HEK293T (cell line): Measurements from ENCODE around the gene MORN3.

Experiments used
- CTCF ChIA-PET: fragments of 350-600 bp; formaldehyde crosslinking; extraction: SDS; loops from one replicate; lab custom pipeline; 2021; ENCODE audit warnings: antibody characterized with exemption, inconsistent platforms; lab: Yijun Ruan, JAX
- POLR2A ChIA-PET: fragments of 350-600 bp; formaldehyde crosslinking; extraction: SDS; loops from one replicate; lab custom pipeline; 2020; ENCODE audit warnings: antibody characterized with exemption, inconsistent platforms; lab: Yijun Ruan, JAX
- DNase-seq: peaks from one replicate; pipeline ENCODE4 v3.0.0; 2012; ENCODE audit warnings: mixed read lengths; ENCODE audit errors: extremely low spot score
- ARNT ChIP-seq: fragments of 450-650 bp; IDR thresholded peaks from 2 replicates; pipeline ENCODE4 v1.6.1; 2017; ENCODE audit warnings: mild to moderate bottlenecking
- BHLHE40 ChIP-seq: fragments of 450-650 bp; IDR thresholded peaks from 2 replicates; pipeline ENCODE4 v1.6.1; 2016; ENCODE audit warnings: mild to moderate bottlenecking, moderate library complexity, borderline replicate concordance
- CTBP1 ChIP-seq: fragments of 450-650 bp; IDR thresholded peaks from 2 replicates; pipeline ENCODE4 v1.6.1; 2016; ENCODE audit warnings: borderline replicate concordance
- ELF4 ChIP-seq: fragments of 450-650 bp; IDR thresholded peaks from 2 replicates; pipeline ENCODE4 v1.6.1; 2017; ENCODE audit warnings: antibody characterized with exemption
- FOXA1 ChIP-seq: fragments of 450-650 bp; IDR thresholded peaks from 2 replicates; pipeline ENCODE4 v1.6.1; 2016; ENCODE audit warnings: mild to moderate bottlenecking
- FOXK2 ChIP-seq: fragments of 450-650 bp; IDR thresholded peaks from 2 replicates; pipeline ENCODE4 v1.6.1; 2016; ENCODE audit warnings: mild to moderate bottlenecking
- FOXM1 ChIP-seq: fragments of 450-650 bp; IDR thresholded peaks from 2 replicates; pipeline ENCODE4 v1.6.1; 2017; ENCODE audit warnings: mild to moderate bottlenecking, borderline replicate concordance
- HDGF ChIP-seq: fragments of 450-650 bp; IDR thresholded peaks from 2 replicates; pipeline ENCODE4 v1.6.1; 2017; ENCODE audit warnings: antibody characterized with exemption, borderline replicate concordance
- L3MBTL2 ChIP-seq: fragments of 450-650 bp; conservative IDR thresholded peaks from 2 replicates; pipeline ENCODE4 v1.6.1; 2016; ENCODE audit warnings: mild to moderate bottlenecking
- LEF1 ChIP-seq: fragments of 450-650 bp; IDR thresholded peaks from 2 replicates; pipeline ENCODE4 v1.6.1; 2017; ENCODE audit warnings: mild to moderate bottlenecking, borderline replicate concordance
- NFRKB ChIP-seq: fragments of 450-650 bp; IDR thresholded peaks from 2 replicates; pipeline ENCODE4 v1.6.1; 2016; ENCODE audit warnings: mild to moderate bottlenecking, moderate library complexity
- PKNOX1 ChIP-seq: fragments of 450-650 bp; IDR thresholded peaks from 2 replicates; pipeline ENCODE4 v1.6.1; 2016
- SUZ12 ChIP-seq: fragments of 450-650 bp; IDR thresholded peaks from 2 replicates; pipeline ENCODE4 v1.6.1; 2016; ENCODE audit warnings: mild to moderate bottlenecking
- TARDBP ChIP-seq: fragments of 450-650 bp; IDR thresholded peaks from 2 replicates; pipeline ENCODE4 v1.6.1; 2016
- ZNF384 ChIP-seq: fragments of 450-650 bp; IDR thresholded peaks from 2 replicates; pipeline ENCODE4 v1.6.1; 2016

MORN3 gene

GRCh38 chr12:121626853-121627640 lies 42.4 kb downstream of the MORN3 start:
- no peak for DNase-seq
- POLR2A ChIA-PET = interaction anchor here (0.8 to 3.2 kb wide), 13 partner anchors 9 to 75 kb away, joined by 3 to 11 read pairs (median 6); partner anchors contain the start of gene MORN3
- TF ChIP-seq L3MBTL2 (0 out of 2 replicates have a peak, but pooled peaks have one; percentile 30), FOXA1 (no peak), PKNOX1 (no peak), BHLHE40 (no peak), FOXM1 (no peak; the same call in 1 of the 2 replicates)
- CTCF ChIA-PET = interaction anchor here (0.5 to 1.6 kb wide), 6 partner anchors 41 to 74 kb away, joined by 3 to 7 read pairs (median 4); no protein-coding TSS in a partner anchor

DNA sequence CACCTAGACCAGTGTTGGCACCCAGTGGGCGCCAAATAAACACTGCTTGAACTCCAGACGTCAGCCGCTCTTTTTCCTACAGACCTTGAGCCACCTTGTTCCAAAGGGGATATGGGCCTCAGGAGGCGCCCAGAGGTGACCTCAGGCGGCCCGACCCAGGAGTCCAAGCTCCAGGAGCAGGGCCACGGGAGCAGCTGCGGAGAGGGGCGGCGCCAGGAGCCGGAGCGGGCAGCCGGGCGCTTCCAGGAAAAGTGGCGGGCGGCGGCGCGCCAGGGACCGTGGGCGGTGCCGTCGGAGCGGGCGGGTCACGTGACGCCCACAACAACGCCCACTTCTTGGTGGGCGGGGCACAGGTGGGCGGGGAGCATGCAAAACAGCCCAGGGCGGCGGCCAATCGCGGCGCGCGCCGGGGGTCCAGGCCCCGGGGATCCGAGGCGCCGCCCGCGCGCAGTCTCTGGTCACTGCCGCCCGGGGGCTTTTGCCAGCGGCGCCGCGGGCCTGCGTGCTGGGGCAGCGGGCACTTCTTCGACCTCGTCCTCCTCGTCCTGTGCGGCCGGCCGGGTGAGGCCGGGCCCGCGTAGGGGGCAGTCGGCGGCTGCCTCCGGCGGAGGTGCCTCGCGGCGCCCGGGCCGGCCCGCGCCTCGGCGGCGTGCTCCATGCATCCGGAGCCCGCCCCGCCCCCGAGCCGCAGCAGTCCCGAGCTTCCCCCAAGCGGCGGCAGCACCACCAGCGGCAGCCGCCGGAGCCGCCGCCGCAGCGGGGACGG lies 43.2 kb downstream of the MORN3 start, which contains the start of gene ORAI1:
ORAI1 (plus strand) TSS at position 444 of the 766 bp plus-strand sequence.
- CTCF ChIA-PET = interaction anchor here (0.6 to 1.7 kb wide), 5 partner anchors 27 to 74 kb away, joined by 3 to 7 read pairs (median 6); no protein-coding TSS in a partner anchor
- POLR2A ChIA-PET = interaction anchor here (0.8 to 3.2 kb wide), 11 partner anchors 10 to 74 kb away, joined by 3 to 11 read pairs (median 6); partner anchors contain the start of gene MORN3
- peak; percentile 95 for DNase-seq
- TF ChIP-seq TARDBP (no peak), CTBP1 (no peak), SUZ12 (no peak), ARNT (peak; percentile 62; the same call in 1 of the 2 replicates), FOXM1 (0 out of 2 replicates have a peak, but pooled peaks have one; percentile 68), LEF1 (peak; percentile 43; the same call in 1 of the 2 replicates), NFRKB (no peak)

DNA sequence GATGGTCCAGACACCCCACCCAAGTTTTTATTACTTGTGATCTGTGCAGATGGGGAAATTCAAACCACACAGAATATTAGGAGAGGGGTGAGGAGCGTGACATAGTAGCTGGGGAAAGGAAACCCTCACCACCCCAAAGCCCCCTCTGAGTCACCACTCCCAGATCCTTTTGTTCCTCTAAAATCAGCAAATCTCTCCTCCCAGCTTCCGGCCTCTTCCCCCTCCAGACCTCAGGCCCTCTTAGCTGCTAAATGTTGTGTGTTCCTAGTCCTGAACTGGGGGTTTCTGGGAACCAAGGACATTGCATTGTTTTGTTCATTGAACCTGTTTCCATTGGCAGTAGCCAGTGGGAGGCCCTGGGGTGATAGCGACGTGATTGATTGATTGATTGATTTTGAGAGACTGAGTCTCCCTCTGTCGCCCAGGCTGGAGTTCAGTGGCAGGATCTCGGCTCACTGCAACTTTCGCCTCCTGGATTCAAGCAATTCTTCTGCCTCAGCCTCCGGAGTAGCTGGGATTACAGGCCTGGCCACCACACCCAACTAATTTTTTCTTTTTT lies 49.0 kb downstream of the MORN3 start:
- CTCF ChIA-PET = interaction anchor here (1.6 kb wide), 1 partner anchor 68 kb away, joined by 5 read pairs; no protein-coding TSS in a partner anchor
- TF ChIP-seq SUZ12 = no peak
- no peak for TF ChIP-seq ARNT
- no peak for TF ChIP-seq BHLHE40
- no peak for TF ChIP-seq FOXK2
- no peak for TF ChIP-seq CTBP1
- TF ChIP-seq ZNF384 = no peak
- no peak for TF ChIP-seq PKNOX1
- TF ChIP-seq TARDBP = no peak
- TF ChIP-seq L3MBTL2 = no peak
- DNase-seq = no peak
- POLR2A ChIA-PET = no interaction called here

GRCh38 chr12:121618659-121619233 lies 50.7 kb downstream of the MORN3 start:
- POLR2A ChIA-PET = no interaction called here
- CTCF ChIA-PET = no interaction called here
- no peak for TF ChIP-seq FOXA1
- no peak for TF ChIP-seq LEF1
- no peak for TF ChIP-seq HDGF
- TF ChIP-seq CTBP1 = no peak
- DNase-seq = no peak

- TF ChIP-seq ZNF384 = peak; percentile 73
- TF ChIP-seq BHLHE40 = no peak
- ChIA-PET CTCF (no interaction called here), POLR2A (no interaction called here)
- no peak for DNase-seq
These were observed 54.5 kb downstream of the MORN3 start for GRCh38 chr12:121614872-121615467.

DNA sequence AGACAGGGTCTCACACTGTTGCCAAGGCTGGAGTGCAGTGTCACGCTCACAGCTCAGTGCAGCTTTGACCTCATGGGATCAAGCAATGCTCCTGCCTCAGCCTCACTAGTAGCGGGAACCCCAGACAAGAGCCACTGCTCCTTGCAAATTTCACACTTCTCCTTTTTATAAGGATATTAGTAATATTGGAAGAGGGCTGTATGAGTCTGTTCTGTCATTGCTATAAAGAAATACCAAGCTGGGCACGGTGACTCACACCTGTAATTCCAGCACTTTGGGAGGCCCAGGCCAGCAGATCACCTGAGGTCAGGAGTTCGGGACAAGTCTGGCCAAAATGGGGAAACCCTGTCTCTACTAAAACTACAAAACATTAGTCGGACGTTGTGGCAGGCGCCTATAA lies 56.0 kb downstream of the MORN3 start:
- TF ChIP-seq BHLHE40 (no peak), FOXK2 (no peak), SUZ12 (no peak), ZNF384 (no peak), ELF4 (no peak), TARDBP (no peak), FOXA1 (no peak), NFRKB (no peak), HDGF (no peak), ARNT (no peak), L3MBTL2 (no peak)
- no peak for DNase-seq
- ChIA-PET POLR2A (no interaction called here), CTCF (no interaction called here)
